HepG2 (cell line): Measurements from ENCODE around the gene CD96. TPM values are rescaled to one million over a fixed set of nuclear protein-coding genes. Genes with fewer than 3 reads are reported as not detected.

Source experiments
- ATAC-seq: fragments of 200-7000 bp; cut with Tn5 transposase; 3 replicates; pipeline ENCODE4 v1.9.1; 2020; ENCODE audit warnings: mild to moderate bottlenecking, moderate library complexity
- BruUV-seq: library from RNA; stranded (reverse); fragments of 400-500 nt; replicated peaks from 2 replicates; lab custom pipeline; 2021; lab: Mats Ljungman, UMichigan
- CTCF ChIA-PET: fragments of 300-600 bp; formaldehyde crosslinking; extraction: SDS; loops from one replicate; lab custom pipeline; 2021; ENCODE audit warnings: low total read pairs, inconsistent platforms, low intra/inter-chr PET ratio; lab: Yijun Ruan, JAX
- POLR2A ChIA-PET: fragments of 350-600 bp; sonication (Branson Sonifier 250); formaldehyde crosslinking; loops from one replicate; lab custom pipeline; 2020; ENCODE audit warnings: antibody characterized with exemption, inconsistent platforms; lab: Yijun Ruan, JAX
- DNase-seq: peaks from one replicate; pipeline ENCODE4 v3.0.0-alpha.2; 2015; ENCODE audit warnings: low spot score
- FAIRE-seq: peaks from 3 replicates; lab custom pipeline; 2011; peaks lifted over from hg19 to GRCh38; lab: Jason Lieb, UNC
- H2AFZ ChIP-seq: one replicate; pipeline ENCODE4 v1.6.1; 2011; ENCODE audit warnings: low read length, inconsistent platforms
- H3K27ac ChIP-seq: fragments of 300-600 bp; 3 replicates; pipeline ENCODE4 v1.8.0; 2011; ENCODE audit warnings: mixed run types, mild to moderate bottlenecking, mixed read lengths, low read length, inconsistent platforms; ENCODE audit not compliant: insufficient read depth; ENCODE audit errors: extremely low read length
- H3K27me3 ChIP-seq, 2 experiments: fragments of 200-600 bp in 1 of 2; 2 replicates in 1 of 2; 3 replicates in 1 of 2; pipeline versions ENCODE4 v1.6.0 to v1.8.0; 2011; ENCODE audit warnings: low read length in 2 of 2, mild to moderate bottlenecking in 2 of 2, moderate library complexity in 2 of 2, inconsistent platforms in 1 of 2; ENCODE audit not compliant: insufficient read depth in 2 of 2, control insufficient read depth in 1 of 2
- H3K36me3 ChIP-seq, 2 experiments: fragments of 200-600 bp in 1 of 2; replicated peaks in 1 of 2; 2 replicates in 1 of 2; 3 replicates in 1 of 2; pipeline versions ENCODE4 v1.5.1 to v1.8.0; 2011; ENCODE audit warnings: low read length in 2 of 2, inconsistent platforms in 1 of 2; ENCODE audit not compliant: insufficient read depth in 2 of 2, control insufficient read depth in 1 of 2
- H3K4me1 ChIP-seq: 2 replicates; pipeline ENCODE4 v1.5.1; 2012; ENCODE audit warnings: low read length, inconsistent platforms; ENCODE audit not compliant: insufficient read depth
- H3K4me2 ChIP-seq: 2 replicates; pipeline ENCODE4 v1.6.0; 2011; ENCODE audit warnings: low read depth, low read length, inconsistent platforms
- H3K4me3 ChIP-seq, 3 experiments: fragments of 200-600 bp in 1 of 3; sonication (generic), shearing (Covaris generic) in 1 of 3; replicated peaks in 1 of 3; 2 replicates each; pipeline ENCODE4 v1.5.1; 2011 to 2016; ENCODE audit warnings: low read length in 3 of 3, inconsistent platforms in 2 of 3, low read depth in 2 of 3, mild to moderate bottlenecking in 2 of 3, control low read depth in 1 of 3, mixed read lengths in 1 of 3; ENCODE audit not compliant: insufficient read depth in 1 of 3
- H3K79me2 ChIP-seq: one replicate; pipeline ENCODE4 v1.6.1; 2011; ENCODE audit warnings: low read length, inconsistent platforms; ENCODE audit not compliant: insufficient read depth
- H3K9ac ChIP-seq: 2 replicates; pipeline ENCODE4 v1.6.0; 2011; ENCODE audit warnings: mild to moderate bottlenecking, low read depth, low read length, inconsistent platforms; ENCODE audit not compliant: insufficient read depth
- H3K9me3 ChIP-seq: 2 replicates; pipeline ENCODE4 v1.5.1; 2012; ENCODE audit warnings: mild to moderate bottlenecking, low read length
- H4K20me1 ChIP-seq: 2 replicates; pipeline ENCODE4 v1.6.0; 2011; ENCODE audit warnings: inconsistent platforms, mild to moderate bottlenecking, low read length, moderate library complexity; ENCODE audit not compliant: insufficient read depth
- KAT7 ChIP-seq: IDR thresholded peaks from 2 replicates; pipeline ENCODE4 v1.6.1; 2018; ENCODE audit warnings: borderline replicate concordance, missing compliant biosample characterization
- KLF9 ChIP-seq: IDR thresholded peaks from 2 replicates; pipeline ENCODE4 v1.6.1; 2016; ENCODE audit warnings: low read depth
- MYC ChIP-seq: sonication (generic); formaldehyde crosslinking; IDR thresholded peaks from 2 replicates; pipeline ENCODE4 v1.9.0; 2021; ENCODE audit warnings: missing genetic modification reagents, borderline replicate concordance
- SNRNP70 ChIP-seq: fragments of 200-400 bp; formaldehyde crosslinking; IDR thresholded peaks from 2 replicates; pipeline ENCODE4 v1.6.1; 2017; ENCODE audit warnings: mild to moderate bottlenecking, low read depth, low read length, moderate library complexity
- ZNF331 ChIP-seq: sonication (generic); formaldehyde crosslinking; IDR thresholded peaks from 2 replicates; pipeline ENCODE4 v1.4.0; 2020; ENCODE audit warnings: missing genetic modification reagents
- ZNF501 ChIP-seq: sonication (generic); formaldehyde crosslinking; IDR thresholded peaks from 2 replicates; pipeline ENCODE4 v1.5.1; 2020; ENCODE audit warnings: mild to moderate bottlenecking, moderate library complexity, missing genetic modification reagents
- ZNF569 ChIP-seq: sonication (generic); formaldehyde crosslinking; IDR thresholded peaks from 2 replicates; pipeline ENCODE4 v1.5.0; 2020; ENCODE audit warnings: mild to moderate bottlenecking, missing genetic modification reagents, moderate library complexity, borderline replicate concordance
- ZNF792 ChIP-seq: IDR thresholded peaks from 2 replicates; pipeline ENCODE4 v1.6.1; 2016
- WGBS: methylation state at CpG from one replicate; pipeline ENCODE4 v1.1.6; 2017; ENCODE audit warnings: low lambda C conversion rate; 5-methylcytosine and 5-hydroxymethylcytosine counted together
- in situ Hi-C: cut with HindIII; loops from 2 replicates; pipeline ENCODE4 v1.10.0; 2017; ENCODE audit warnings: low pct_unique_long_range_greater_than_20kb; ENCODE audit not compliant: extremely low pct_ligation_motif_present
- intact Hi-C: fragments of 100-400 bp; cut with micrococcal nuclease; formaldehyde crosslinking; loops from one replicate; pipeline ENCODE4 v1.10.0; 2022; ENCODE audit not compliant: unreplicated experiment
- polyA plus RNA-seq, 8 experiments: library from polyadenylated mRNA; depleted of rRNA in 3 of 8; stranded (reverse) in 7 of 8; unstranded in 1 of 8; fragments of >200 nt; fragmentation: Illumina TruSeq in 4 of 8; extraction: Trizol in 4 of 8; gene quantifications; 2 replicates each; pipeline versions ENCODE4 v1.2.1 to v1.2.3, GENCODE V29; 2011 to 2016; ENCODE audit warnings: low read depth in 4 of 8, missing spikeins in 1 of 8, mixed read lengths in 1 of 8; ENCODE audit not compliant: insufficient read depth in 1 of 8
- total RNA-seq, 5 experiments: library from RNA; depleted of rRNA; stranded (reverse); fragments of >200 nt; fragmentation: Illumina TruSeq; extraction: Trizol; gene quantifications; 2 replicates each; pipeline ENCODE4 v1.2.3, GENCODE V29; 2016; ENCODE audit warnings: low read depth in 1 of 5
- TF ChIP-seq, protein P1 (sequence below): sonication (generic); formaldehyde crosslinking; IDR thresholded peaks from 2 replicates; pipeline ENCODE4 v1.9.0; 2021; ENCODE audit warnings: missing genetic modification reagents, borderline replicate concordance

Gene CD96
- total and polyA plus RNA-seq, 2 of the 13 experiments (the other 11 are each of a cell fraction or from before 2014, with no cell fraction given) = not detected

DNA sequence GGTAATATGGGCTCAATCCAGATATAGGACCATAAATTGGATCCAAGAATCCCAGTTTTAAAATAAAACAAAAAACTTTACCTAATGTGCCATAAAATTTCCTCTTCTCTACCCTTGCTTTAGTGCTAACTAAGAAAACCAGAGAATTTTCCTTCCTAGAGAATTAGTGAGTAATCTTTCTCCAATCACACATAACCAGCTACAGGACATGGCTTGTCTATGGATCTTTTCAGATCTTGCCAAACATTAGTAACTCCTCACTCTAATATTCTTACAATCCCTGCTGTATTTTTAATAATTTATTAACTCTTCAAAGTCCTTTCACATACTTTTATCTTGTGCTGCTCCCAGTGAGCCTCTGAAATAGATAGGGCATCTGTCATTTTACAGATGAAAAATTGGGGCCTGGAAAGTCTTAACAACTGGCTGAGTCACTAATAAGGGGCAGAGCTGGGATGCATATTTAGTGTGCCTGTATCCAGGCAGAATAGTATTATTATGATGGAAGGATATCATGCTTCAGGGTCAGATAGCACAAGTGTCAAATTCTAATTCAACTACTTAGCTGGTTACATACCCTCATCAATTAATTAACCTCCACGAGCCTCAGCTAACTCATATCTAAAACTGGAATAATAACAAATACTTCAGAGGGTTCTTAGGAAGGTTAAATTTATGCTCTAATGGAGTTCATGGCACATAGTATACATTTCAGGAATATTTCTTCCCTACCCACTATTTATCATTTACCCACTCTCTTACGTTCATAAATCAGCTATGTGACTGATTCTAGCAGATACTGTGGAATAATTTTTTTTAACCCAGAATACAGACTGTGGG is 47.5 kb downstream of the CD96 start:
- intact Hi-C loops (no loop called here), in situ Hi-C loops (no loop called here)
- Histone ChIP-seq H3K36me3 (no peaks in the 10 kb centered on the region), H3K9ac (no peak overlapping the region), H3K27ac (no peak overlapping the region), H4K20me1 (no peaks in the 10 kb centered on the region), H3K4me1 (no peaks in the 10 kb centered on the region), H2AFZ (no peak overlapping the region), H3K79me2 (no peaks in the 10 kb centered on the region), H3K9me3 (no peaks in the 10 kb centered on the region), H3K27me3 (no peaks in the 10 kb centered on the region), H3K4me3 (no peak overlapping the region), H3K4me2 (no peak overlapping the region)
- WGBS = 13% methylated on average over 2 of the region's 2 CpGs
- BruUV-seq = no TSS peak
- no peak for TF ChIP-seq SNRNP70
- ChIA-PET CTCF (no interaction called here), POLR2A (no interaction called here)
- DNase-seq = no peak
- FAIRE-seq = no peak
- ATAC-seq = no peak

DNA sequence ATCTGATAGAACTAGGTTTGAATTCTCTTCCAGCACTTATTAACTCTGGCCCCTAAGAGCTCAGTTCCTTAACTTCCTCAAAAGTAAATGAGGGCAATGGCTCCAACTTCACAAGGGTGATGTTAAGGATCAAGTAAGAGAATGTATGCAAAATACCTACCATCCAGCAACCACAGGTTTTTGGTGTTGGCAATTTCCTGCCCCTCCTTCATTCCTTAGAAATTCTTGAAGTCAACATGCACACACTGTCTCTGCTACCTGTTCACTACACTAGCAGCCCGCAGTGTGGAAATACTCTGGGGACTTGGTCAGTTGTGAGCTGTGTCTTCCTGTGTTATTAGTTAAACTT is 48.1 kb downstream of the CD96 start:
- ATAC-seq (no peak), FAIRE-seq (no peak), DNase-seq (no peak)
- in situ Hi-C loops (no loop called here), intact Hi-C loops (no loop called here)
- BruUV-seq = no TSS peak
- H3K4me2 ChIP-seq = no peak overlapping the region
- H3K36me3 ChIP-seq = no peaks in the 10 kb centered on the region
- no peaks in the 10 kb centered on the region for H4K20me1 ChIP-seq
- POLR2A ChIA-PET = no interaction called here
- no peaks in the 10 kb centered on the region for H3K4me1 ChIP-seq
- no peaks in the 10 kb centered on the region for H3K9me3 ChIP-seq
- CTCF ChIA-PET = no interaction called here
- no peak overlapping the region for H2AFZ ChIP-seq
- H3K79me2 ChIP-seq = no peaks in the 10 kb centered on the region
- H3K9ac ChIP-seq = no peak overlapping the region
- TF ChIP-seq ZNF569 (CRISPR knock-in tag) (no peak), KLF9 (CRISPR knock-in tag) (no peak), ZNF792 (CRISPR knock-in tag) (no peak), ZNF501 (no peak), KAT7 (CRISPR knock-in tag) (no peak), MYC (CRISPR knock-in tag) (no peak), ZNF331 (CRISPR knock-in tag) (no peak)
- TF ChIP-seq, protein P1, sequence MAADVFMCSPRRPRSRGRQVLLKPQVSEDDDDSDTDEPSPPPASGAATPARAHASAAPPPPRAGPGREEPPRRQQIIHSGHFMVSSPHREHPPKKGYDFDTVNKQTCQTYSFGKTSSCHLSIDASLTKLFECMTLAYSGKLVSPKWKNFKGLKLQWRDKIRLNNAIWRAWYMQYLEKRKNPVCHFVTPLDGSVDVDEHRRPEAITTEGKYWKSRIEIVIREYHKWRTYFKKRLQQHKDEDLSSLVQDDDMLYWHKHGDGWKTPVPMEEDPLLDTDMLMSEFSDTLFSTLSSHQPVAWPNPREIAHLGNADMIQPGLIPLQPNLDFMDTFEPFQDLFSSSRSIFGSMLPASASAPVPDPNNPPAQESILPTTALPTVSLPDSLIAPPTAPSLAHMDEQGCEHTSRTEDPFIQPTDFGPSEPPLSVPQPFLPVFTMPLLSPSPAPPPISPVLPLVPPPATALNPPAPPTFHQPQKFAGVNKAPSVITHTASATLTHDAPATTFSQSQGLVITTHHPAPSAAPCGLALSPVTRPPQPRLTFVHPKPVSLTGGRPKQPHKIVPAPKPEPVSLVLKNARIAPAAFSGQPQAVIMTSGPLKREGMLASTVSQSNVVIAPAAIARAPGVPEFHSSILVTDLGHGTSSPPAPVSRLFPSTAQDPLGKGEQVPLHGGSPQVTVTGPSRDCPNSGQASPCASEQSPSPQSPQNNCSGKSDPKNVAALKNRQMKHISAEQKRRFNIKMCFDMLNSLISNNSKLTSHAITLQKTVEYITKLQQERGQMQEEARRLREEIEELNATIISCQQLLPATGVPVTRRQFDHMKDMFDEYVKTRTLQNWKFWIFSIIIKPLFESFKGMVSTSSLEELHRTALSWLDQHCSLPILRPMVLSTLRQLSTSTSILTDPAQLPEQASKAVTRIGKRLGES (CRISPR knock-in tag) = no peak
- no peak overlapping the region for H3K27ac ChIP-seq
- H3K27me3 ChIP-seq = no peaks in the 10 kb centered on the region
- no peak overlapping the region for H3K4me3 ChIP-seq
- 95% methylated on average over 1 of the region's 1 CpG for WGBS
